ENCODE results near the gene APOBEC3G.
"Not testable (repeated sequence)": the region's sequence is repeated elsewhere in the genome, so short reads cannot be mapped to it uniquely, and the experiment has no call there.

The APOBEC3G gene

DNA sequence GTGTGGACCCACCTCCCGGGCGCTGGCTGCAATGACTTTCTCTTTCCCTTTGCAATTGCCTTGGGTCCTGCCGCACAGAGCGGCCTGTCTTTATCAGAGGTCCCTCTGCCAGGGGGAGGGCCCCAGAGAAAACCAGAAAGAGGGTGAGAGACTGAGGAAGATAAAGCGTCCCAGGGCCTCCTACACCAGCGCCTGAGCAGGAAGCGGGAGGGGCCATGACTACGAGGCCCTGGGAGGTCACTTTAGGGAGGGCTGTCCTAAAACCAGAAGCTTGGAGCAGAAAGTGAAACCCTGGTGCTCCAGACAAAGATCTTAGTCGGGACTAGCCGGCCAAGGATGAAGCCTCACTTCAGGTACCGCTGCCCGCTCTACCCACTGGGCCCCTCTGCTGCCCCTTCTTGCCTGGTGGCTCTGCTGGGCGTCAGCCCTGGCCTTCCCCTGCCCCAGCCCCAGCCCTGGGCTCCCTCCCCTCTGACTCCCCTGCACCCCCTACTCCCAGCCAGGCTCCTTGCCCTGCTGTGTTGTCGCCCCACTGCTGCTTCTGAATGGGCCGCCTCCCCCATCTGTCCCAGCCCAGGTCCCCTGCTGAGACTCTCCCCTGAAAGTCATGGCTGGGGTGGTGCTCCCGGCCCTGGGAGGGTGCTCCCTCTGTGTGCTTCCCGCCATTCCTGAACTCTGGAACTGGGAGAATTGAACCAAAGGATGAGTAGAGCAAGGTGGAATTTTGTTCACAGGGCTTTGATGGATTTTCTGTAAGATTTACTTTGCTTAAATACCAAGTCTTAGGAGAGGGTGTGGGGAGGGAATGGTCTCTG, at the start of gene APOBEC3G:
TSS of gene APOBEC3G (plus strand) at position 250 of the 815 bp plus-strand sequence. CDS start at position 337, 87 bp downstream.
- in situ Hi-C loops (cut with MboI; ENCODE audit: low pct_unique_long_range_greater_than_20kb, low sequenced_read_pairs): not testable (repeated sequence)
- DNase-seq: peak; percentile 64

DNA sequence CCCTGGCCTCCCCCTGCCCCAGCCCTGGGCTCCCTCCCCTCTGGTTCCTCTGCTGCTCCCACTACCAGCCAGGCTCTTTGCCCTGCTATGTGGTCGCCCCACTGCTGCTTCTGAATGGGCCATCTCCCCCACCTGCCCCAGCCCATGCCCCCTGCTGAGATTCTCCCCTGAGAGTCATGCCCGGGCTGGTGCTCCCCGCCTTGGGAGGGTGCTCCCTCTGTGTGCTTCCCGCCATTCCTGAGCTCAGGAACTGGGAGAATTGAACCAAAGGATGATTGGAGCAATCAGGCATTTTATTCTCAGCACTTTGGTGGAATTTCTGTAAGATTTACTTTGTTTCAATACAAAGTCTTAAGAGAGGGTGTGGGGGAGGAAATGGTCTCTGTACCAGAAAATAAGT, 49.4 kb upstream of the APOBEC3G start:
- in situ Hi-C loops (cut with MboI; ENCODE audit: low pct_unique_long_range_greater_than_20kb, low sequenced_read_pairs): no loop called here
- DNase-seq: no peak

DNA sequence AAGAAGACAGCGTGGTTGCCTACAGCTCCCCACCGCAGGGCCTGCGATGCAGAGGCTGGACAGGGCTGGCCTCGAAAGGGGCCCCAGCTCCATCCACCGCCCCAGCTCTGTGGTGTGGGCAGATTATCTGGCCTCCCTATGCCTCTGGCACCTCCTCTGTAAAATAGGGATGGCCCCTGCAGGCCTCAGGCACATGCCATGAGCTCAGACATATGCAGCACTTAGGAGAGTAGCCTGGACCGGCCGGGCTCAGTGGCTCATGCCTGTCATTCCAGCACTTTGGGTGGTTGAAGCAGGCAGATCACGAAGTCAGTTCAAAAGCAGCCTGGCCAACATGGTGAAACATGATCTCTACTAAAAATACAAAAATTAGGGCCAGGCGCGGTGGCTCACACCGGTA, 48.8 kb upstream of the APOBEC3G start:
- DNase-seq: no peak
- in situ Hi-C loops (cut with MboI; ENCODE audit: low pct_unique_long_range_greater_than_20kb, low sequenced_read_pairs): no loop called here

DNA sequence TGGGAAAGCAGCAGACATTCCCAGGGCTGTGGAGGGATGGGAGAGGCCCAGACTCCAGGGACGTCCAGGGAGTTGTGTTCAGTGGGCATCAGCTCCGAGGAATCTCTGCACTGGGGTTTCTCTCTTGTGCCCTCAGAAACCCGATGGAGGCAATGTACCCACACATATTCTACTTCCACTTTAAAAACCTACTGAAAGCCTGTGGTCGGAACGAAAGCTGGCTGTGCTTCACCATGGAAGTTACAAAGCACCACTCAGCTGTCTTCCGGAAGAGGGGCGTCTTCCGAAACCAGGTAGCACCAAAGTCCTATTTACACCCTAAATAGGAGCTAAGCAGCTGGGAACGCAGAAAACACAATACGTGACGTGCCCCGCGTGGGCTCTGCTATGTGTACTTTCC, 47.8 kb upstream of the APOBEC3G start:
- in situ Hi-C loops (cut with MboI; ENCODE audit: low pct_unique_long_range_greater_than_20kb, low sequenced_read_pairs): no loop called here

DNA sequence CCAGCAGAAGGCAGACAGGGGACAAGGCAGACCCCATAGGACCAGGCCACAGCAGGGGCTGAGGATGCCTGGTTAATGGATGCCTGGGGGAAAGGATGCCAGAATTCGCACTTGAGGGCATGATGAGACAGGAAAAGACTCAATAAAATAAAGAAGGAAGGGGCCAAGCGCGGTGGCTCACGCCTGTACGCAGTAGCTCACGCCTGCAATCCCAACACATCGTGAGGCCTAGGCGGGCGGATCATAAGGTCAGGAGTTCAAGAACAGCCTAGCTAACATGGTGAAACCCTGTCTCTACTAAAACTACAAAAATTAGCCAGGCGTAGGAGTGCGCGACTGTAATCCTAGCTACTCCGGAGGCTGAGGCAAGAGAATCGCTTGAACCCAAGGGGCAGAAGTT, 46.4 kb upstream of the APOBEC3G start:
- peak; percentile 23 for DNase-seq
- in situ Hi-C loops (cut with MboI; ENCODE audit: low pct_unique_long_range_greater_than_20kb, low sequenced_read_pairs): no loop called here

More for the DNA sequence above, 47.8 kb upstream of the APOBEC3G start:
- no peak for DNase-seq

DNA sequence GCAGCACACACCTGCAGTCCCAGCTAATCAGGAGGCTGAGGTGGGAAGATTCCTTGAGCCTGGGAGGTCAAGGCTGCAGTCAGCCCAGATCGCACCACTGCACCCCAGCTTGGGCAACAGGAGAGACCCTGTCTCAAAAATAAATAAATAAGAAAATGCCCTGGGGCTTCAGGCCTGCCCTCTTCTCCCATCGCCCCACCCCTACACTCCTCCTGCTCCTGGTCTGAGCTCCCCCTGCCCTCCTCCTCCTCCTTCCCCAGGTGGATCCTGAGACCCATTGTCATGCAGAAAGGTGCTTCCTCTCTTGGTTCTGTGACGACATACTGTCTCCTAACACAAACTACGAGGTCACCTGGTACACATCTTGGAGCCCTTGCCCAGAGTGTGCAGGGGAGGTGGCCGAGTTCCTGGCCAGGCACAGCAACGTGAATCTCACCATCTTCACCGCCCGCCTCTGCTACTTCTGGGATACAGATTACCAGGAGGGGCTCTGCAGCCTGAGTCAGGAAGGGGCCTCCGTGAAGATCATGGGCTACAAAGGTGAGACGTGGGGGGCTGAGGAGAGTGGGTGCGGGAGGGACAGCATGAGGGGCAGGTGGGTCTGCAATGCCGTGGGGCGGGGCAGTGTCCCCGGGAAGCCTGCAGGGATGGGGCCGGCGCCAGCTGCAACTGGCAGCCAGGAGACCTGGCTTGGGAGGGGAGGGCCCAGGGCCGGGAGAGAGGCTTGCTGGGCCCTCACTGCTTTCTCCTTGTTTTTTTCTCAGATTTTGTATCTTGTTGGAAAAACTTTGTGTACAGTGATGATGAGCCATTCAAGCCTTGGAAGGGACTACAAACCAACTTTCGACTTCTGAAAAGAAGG, 45.4 kb upstream of the APOBEC3G start:
- DNase-seq; in situ Hi-C loops (cut with MboI; ENCODE audit: low pct_unique_long_range_greater_than_20kb, low sequenced_read_pairs): not testable (repeated sequence)

DNA sequence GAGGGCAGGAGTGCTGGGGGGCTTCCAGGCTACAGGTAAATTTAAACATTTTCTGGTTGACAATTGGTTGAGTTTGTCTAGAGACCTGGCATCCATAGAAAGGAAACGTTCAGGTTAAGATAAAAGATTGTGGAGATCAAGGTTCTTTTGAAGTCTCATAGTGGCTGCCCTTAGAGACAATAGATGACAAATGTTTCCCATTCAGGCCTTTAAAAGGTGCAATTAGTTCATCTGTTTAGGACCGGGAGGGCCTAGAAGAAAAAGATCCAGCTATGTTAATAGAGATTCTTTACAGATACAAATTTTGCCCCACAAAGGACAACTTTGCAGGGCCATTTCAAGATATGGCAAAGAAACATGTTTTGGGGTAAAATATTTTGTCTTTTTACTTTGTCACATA, 40.0 kb upstream of the APOBEC3G start:
- DNase-seq; in situ Hi-C loops (cut with MboI; ENCODE audit: low pct_unique_long_range_greater_than_20kb, low sequenced_read_pairs): not testable (repeated sequence)

DNA sequence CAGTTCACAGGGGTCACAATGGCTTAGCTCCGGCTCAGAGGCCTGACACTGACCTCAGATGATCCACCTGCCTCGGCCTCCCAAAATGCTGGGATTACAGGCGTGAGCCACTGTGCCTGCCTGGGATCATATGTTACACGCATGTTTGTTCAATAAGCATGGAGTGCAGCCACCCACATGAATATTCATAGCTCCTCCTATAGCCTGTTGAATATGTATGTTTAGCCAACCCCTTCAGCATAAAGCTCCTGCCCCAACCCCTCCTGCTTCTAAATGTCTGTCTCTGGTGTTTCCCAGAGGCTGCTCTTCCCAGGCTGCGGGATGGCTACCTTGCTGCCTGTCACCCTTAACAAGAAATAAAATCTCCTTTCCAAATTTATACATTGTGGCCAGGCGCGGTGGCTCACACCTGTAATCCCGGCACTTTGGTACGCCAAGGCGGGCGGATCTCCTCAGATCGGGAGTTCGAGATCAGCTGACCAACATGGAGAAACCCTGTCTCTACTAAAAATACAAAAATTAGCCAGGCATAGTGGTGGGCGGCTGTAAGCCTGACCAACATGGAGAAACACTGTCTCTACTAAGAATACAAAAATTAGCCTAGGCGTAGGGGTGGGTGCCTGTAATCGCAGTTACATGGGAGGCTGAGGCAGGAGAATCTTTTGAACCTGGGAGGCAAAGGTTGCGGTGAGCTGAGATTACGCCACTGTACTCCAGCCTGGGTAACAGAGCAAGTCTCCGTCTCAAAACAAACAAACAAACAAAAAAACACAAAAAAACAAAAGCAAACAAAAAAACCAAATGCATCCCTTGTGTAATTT, 37.6 kb upstream of the APOBEC3G start:
- in situ Hi-C loops (cut with MboI; ENCODE audit: low pct_unique_long_range_greater_than_20kb, low sequenced_read_pairs): no loop called here
- no peak for DNase-seq

DNA sequence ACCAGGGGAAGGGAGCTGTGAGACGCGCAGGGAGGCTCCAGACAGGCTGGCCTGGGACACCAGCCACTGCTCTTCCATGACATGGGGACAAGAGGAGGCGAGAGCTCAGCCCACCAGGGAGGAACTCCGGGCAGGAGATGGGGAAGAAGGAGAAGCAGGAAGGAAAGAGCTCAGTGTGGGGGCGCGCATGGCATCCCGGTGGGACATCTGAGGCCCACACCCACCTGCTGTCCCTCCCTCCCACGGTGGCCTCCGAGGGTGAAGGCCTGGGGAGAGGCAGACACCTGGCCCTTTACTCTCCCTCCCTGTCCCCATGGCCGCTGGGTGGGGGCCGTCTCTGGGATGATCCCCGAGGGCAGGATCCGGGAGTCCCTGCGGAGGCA, 36.9 kb upstream of the APOBEC3G start:
- in situ Hi-C loops (cut with MboI; ENCODE audit: low pct_unique_long_range_greater_than_20kb, low sequenced_read_pairs); DNase-seq: not testable (repeated sequence)

DNA sequence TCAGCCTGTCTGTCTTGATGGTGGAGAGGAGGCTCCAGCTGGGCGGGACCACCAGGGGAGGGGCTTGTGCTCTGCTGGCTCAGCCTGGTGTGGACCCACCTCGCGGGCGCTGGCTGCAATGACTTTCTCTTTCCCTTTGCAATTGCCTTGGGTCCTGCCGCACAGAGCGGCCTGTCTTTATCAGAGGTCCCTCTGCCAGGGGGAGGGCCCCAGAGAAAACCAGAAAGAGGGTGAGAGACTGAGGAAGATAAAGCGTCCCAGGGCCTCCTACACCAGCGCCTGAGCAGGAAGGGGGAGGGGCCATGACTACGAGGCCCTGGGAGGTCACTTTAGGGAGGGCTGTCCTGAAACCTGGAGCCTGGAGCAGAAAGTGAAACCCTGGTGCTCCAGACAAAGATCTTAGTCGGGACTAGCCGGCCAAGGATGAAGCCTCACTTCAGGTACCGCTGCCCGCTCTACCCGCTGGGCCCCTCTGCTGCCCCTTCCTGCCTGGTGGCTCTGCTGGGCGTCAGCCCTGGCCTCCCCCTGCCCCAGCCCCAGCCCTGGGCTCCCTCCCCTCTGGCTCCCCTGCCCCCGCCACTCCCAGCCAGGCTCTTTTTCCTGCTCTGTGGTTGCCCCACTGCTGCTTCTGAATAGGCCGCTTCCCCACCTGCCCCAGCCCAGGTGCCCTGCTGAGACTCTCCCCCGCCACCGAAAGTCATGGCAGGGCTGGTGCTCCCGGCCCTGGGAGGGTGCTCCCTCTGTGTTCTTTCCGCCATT, 36.4 kb upstream of the APOBEC3G start, which contains the start of gene APOBEC3F:
TSS of gene APOBEC3F (plus strand) at position 327 of the 759 bp plus-strand sequence. CDS start at position 424, 97 bp downstream.
- peak; percentile 73 for DNase-seq
- in situ Hi-C loops (cut with MboI; ENCODE audit: low pct_unique_long_range_greater_than_20kb, low sequenced_read_pairs): not testable (repeated sequence)

DNA sequence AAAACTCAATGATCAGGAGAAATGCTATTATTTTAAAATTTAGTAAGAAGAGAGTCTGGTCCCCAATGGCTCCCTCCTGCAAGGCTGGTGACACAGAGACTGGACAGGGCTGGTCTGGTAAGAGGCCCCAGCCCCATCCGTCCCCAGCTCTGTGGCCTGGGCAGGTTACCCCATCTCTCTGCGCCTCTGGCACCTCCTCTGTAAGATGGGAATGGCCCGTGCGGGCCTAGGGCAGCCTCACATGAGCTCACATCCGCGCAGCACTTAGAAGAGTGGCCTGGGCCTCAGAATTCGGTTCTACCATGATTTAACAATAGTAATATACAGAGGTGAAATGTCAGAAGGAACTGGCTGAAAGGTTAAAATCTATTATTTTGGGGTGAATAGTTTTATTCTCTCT, 35.2 kb upstream of the APOBEC3G start:
- in situ Hi-C loops (cut with MboI; ENCODE audit: low pct_unique_long_range_greater_than_20kb, low sequenced_read_pairs): no loop called here
- no peak for DNase-seq

DNA sequence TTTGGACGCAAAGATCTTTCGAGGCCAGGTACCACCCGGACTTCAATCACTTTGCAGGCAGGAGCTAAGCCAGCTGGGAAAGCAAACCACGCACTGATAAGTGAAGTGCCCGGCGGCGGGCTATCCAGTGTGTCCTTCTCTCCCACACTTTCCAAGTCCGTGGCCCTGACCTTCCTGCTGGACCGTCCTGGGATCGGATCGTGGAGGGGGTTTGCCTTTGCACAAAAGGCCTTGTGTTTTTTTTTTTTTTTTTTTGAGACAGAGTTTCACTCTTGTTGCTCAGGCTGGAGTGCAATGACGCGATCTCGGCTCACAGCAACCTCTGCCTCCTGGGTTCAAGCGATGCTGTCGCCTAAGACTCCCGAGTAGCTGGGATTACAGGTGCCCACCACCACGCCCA, 34.0 kb upstream of the APOBEC3G start:
- DNase-seq; in situ Hi-C loops (cut with MboI; ENCODE audit: low pct_unique_long_range_greater_than_20kb, low sequenced_read_pairs): not testable (repeated sequence)

DNA sequence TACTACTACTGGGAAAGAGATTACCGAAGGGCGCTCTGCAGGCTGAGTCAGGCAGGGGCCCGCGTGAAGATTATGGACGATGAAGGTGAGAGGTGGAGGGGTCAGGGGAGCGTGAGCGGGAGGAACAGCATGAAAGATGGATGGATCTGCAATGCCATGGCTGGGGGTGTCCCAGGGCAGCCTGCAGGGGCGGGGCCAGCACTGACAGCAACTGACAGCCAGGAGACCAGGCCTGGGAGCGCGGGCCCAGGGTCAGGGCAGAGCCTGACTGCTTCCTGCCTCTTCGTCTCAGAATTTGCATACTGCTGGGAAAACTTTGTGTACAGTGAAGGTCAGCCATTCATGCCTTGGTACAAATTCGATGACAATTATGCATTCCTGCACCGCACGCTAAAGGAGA, 31.9 kb upstream of the APOBEC3G start:
- in situ Hi-C loops (cut with MboI; ENCODE audit: low pct_unique_long_range_greater_than_20kb, low sequenced_read_pairs): not testable (repeated sequence)

DNA sequence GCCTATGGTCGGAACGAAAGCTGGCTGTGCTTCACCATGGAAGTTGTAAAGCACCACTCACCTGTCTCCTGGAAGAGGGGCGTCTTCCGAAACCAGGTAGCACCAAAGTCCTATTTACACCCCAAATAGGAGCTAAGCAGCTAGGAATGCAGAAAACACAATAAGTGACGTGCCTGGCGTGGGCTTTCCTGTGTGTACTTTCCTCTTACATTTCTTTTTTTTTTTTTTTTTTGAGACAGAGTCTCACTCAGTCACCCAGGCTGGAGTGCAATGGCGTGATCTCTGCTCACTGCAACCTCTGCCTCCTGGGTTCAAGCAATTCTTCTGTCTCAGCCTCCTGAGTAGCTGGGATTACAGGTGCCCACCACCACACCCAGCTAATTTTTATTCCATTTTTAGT, 27.6 kb upstream of the APOBEC3G start:
- DNase-seq; in situ Hi-C loops (cut with MboI; ENCODE audit: low pct_unique_long_range_greater_than_20kb, low sequenced_read_pairs): not testable (repeated sequence)

More for the DNA sequence above, 31.9 kb upstream of the APOBEC3G start:
- DNase-seq: not testable (repeated sequence)

DNA sequence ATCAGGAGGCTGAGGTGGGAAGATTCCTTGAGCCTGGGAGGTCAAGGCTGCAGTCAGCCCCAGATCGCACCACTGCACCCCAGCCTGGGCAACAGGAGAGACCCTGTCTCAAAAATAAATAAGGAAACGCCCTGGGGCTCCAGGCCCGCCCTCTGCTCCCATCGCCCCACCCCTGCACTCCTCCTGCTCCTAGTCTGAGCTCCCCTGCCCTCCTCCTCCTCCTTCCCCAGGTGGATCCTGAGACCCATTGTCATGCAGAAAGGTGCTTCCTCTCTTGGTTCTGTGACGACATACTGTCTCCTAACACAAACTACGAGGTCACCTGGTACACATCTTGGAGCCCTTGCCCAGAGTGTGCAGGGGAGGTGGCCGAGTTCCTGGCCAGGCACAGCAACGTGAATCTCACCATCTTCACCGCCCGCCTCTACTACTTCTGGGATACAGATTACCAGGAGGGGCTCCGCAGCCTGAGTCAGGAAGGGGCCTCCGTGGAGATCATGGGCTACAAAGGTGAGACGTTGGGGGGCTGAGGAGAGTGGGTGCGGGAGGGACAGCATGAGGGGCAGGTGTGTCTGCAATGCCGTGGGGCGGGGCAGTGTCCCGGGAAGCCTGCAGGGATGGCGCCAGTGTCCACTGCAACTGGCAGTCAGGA, 25.1 kb upstream of the APOBEC3G start:
- in situ Hi-C loops (cut with MboI; ENCODE audit: low pct_unique_long_range_greater_than_20kb, low sequenced_read_pairs); DNase-seq: not testable (repeated sequence)

DNA sequence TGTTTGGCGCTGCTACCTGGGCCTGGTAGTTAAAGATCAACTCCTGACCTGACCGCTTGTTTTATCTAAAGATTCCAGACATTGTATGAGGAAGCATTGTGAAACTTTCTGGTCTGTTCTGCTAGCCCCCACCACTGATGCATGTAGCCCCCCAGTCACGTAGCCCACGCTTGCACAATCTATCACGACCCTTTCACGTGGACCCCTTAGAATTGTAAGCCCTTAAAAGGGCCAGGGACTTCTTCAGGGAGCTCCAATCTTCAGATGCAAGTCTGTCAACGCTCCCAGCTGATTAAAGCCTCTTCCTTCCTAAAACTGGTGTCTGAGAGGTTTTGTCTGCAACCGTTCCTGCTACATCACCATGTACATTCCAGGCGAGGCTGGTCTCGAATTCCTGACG, 21.4 kb upstream of the APOBEC3G start:
- in situ Hi-C loops (cut with MboI; ENCODE audit: low pct_unique_long_range_greater_than_20kb, low sequenced_read_pairs): no loop called here
- DNase-seq: no peak

DNA sequence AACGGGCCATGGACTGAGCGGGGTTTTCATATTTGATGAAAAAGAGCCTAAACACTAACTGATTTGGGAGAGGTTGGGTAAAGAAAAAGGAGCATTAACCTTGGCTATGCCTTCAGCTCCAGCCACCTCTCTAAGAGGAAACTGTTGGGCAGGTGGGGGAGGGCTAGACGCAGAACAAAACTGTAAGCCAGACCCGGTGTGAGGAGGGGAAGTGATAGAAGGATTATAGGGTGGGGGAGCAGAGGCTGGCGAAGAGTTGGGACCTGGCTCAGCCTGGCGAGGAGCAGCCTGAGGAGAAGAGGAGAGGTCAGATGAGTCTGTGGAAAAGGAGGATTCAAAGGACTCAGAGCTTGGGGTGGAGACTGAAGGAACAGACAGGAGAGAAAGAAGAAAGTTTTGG, 15.8 kb upstream of the APOBEC3G start:
- in situ Hi-C loops (cut with MboI; ENCODE audit: low pct_unique_long_range_greater_than_20kb, low sequenced_read_pairs): not testable (repeated sequence)
- peak; percentile 53 for DNase-seq

DNA sequence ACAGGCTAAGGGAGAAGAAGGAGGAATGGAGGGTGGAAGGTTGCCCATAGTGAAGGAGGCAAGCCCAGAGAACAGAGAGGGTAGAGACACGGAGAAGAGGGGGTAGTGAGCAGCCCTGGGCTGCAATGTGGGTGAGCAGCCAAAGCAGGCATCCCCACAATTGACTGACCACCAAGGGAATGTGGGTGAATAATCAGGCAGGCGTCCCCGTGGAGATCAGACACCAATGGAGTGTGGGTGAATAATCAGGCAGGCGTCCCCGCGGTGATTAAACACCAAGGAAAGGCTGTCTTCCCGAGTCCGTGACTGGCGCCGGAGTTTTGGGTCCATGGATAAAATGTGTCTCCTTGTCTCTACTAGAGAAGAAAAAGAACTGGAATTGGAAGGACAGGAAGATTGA, 15.1 kb upstream of the APOBEC3G start:
- DNase-seq; in situ Hi-C loops (cut with MboI; ENCODE audit: low pct_unique_long_range_greater_than_20kb, low sequenced_read_pairs): not testable (repeated sequence)
